Esophagus (tissue), 2 donors: ENCODE results near the gene RAB33A. TPM values are rescaled to one million over a fixed set of nuclear protein-coding genes. Genes with fewer than 3 reads are reported as not detected.

Experiments used
- H3K27ac ChIP-seq, 2 donors: one replicate each; pipeline ENCODE4 v1.5.1; 2013; ENCODE audit warnings: low read depth in 2 of 2, mild to moderate bottlenecking in 2 of 2, inconsistent platforms in 1 of 2, low read length in 1 of 2, moderate library complexity in 1 of 2
- H3K27me3 ChIP-seq, 2 donors: one replicate each; pipeline ENCODE4 v1.6.1; 2013; ENCODE audit warnings: low read length in 2 of 2, control low read depth in 1 of 2, mild to moderate bottlenecking in 1 of 2; ENCODE audit not compliant: insufficient read depth in 2 of 2, control insufficient read depth in 1 of 2
- H3K36me3 ChIP-seq, 2 donors: one replicate each; pipeline ENCODE4 v1.6.1; 2013; ENCODE audit warnings: low read length in 1 of 2; ENCODE audit not compliant: control insufficient read depth in 2 of 2, insufficient read depth in 2 of 2
- H3K4me1 ChIP-seq, 2 donors: one replicate each; pipeline ENCODE4 v1.6.1; 2013; ENCODE audit warnings: low read length in 1 of 2; ENCODE audit not compliant: control insufficient read depth in 2 of 2, insufficient read depth in 2 of 2
- H3K4me3 ChIP-seq, 2 donors: one replicate each; pipeline ENCODE4 v1.5.1; 2013; ENCODE audit warnings: low read length in 2 of 2, mild to moderate bottlenecking in 2 of 2, low read depth in 1 of 2, moderate library complexity in 1 of 2
- H3K9me3 ChIP-seq, 2 donors: one replicate each; pipeline ENCODE4 v1.6.1; 2013; ENCODE audit warnings: mild to moderate bottlenecking in 2 of 2, low read depth in 1 of 2, low read length in 1 of 2, moderate library complexity in 1 of 2; ENCODE audit not compliant: control insufficient read depth in 2 of 2, insufficient read depth in 1 of 2
- WGBS, 2 donors: extraction: QIAGEN DNeasy Blood & Tissue Kit; methylation state at CpG; one replicate each; pipeline ENCODE4 v1.1.7; 2013; 5-methylcytosine and 5-hydroxymethylcytosine counted together
- polyA plus RNA-seq, 2 donors: library from polyadenylated mRNA; stranded (reverse); fragments of 200-250 nt; gene quantifications; one replicate each; pipeline ENCODE4 v1.2.3, GENCODE V29; 2013
- donor health status: healthy with polysubstance abuse.
- donor health status: Bipolar disorder and iron deficiency.

The RAB33A gene
- polyA plus RNA-seq, result under 1 TPM in 1 of 2 donors, not detected in 1; 0.46 TPM

DNA sequence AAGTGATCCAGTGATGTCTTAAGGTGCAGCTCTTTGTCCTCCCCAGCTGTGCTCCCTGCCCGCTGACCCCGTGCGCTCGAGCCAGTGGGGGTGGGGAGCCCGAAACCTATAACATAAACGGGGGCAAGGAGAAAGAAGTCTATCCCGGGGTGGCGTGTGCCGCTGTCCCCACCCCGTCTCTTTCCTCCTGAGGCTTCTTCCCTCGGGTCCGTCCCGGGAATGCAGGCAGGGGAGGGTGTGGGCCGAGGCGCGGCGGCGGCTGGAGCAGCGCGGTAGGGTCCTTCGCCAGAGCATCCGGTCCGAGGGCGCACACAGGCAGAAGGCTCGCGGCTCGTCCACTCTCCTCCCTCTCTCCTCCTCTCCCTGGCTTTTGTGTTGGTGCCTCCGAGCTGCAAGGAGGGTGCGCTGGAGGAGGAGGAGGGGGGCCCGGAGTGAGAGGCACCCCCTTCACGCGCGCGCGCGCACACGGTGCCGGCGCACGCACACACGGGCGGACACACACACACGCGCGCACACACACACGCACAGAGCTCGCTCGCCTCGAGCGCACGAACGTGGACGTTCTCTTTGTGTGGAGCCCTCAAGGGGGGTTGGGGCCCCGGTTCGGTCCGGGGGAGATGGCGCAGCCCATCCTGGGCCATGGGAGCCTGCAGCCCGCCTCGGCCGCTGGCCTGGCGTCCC is at the start of gene RAB33A:
Gene RAB33A (plus strand): TSS at position 517 of the 681 bp plus-strand sequence. CDS start 101 bp downstream, at position 618.
- Histone ChIP-seq H3K27ac (no peak within 1 kb of the TSS), H3K27me3 (no peaks in the 10 kb centered on the region), H3K36me3 (no peaks in the 10 kb centered on the region), H3K4me1 (peaks cover 0 to 5% of the 10 kb centered on the region in 2 donors), H3K9me3 (no peaks in the 10 kb centered on the region), H3K4me3 (peak within 1 kb of the TSS; percentile 24 to 48)
- WGBS, 2 donors, result 1 to 44% methylated on average over 44 to 61 of the region's 61 CpGs

- H3K27me3 ChIP-seq, result no peaks in the 10 kb centered on the region
- peak overlapping the region in 1 of 2 donors; percentile 77 for H3K27ac ChIP-seq
- H3K9me3 ChIP-seq, result no peaks in the 10 kb centered on the region
- H3K36me3 ChIP-seq, result peaks cover 0 to 8% of the 10 kb centered on the region in 2 donors
- WGBS, 2 donors, result 68 to 87% methylated on average over 4 of the region's 4 CpGs
- peaks cover 3 to 9% of the 10 kb centered on the region in 2 donors for H3K4me1 ChIP-seq
- no peak overlapping the region for H3K4me3 ChIP-seq
These were observed 47.2 kb upstream of the RAB33A start for GRCh38 chrX:130124577-130124976.

- no peak overlapping the region for H3K4me3 ChIP-seq
- H3K27ac ChIP-seq, result peak overlapping the region; percentile 73 to 77
- 30 to 47% methylated on average over 13 of the region's 13 CpGs for WGBS, 2 donors
- peaks cover 0 to 11% of the 10 kb centered on the region in 2 donors for H3K36me3 ChIP-seq
- H3K9me3 ChIP-seq, result no peaks in the 10 kb centered on the region
- no peaks in the 10 kb centered on the region for H3K27me3 ChIP-seq
- H3K4me1 ChIP-seq, result peaks cover 2 to 9% of the 10 kb centered on the region in 2 donors
These were observed 46.5 kb upstream of the RAB33A start for GRCh38 chrX:130125091-130125874.

- Histone ChIP-seq H3K36me3 (peaks cover 2 to 10% of the 10 kb centered on the region in 2 donors), H3K4me3 (no peak overlapping the region), H3K9me3 (no peaks in the 10 kb centered on the region), H3K4me1 (peaks cover 0 to under 1% of the 10 kb centered on the region in 2 donors), H3K27me3 (no peaks in the 10 kb centered on the region), H3K27ac (no peak overlapping the region)
- 83 to 94% methylated on average over 5 of the region's 5 CpGs for WGBS, 2 donors
These were observed 40.8 kb upstream of the RAB33A start for GRCh38 chrX:130130990-130131389.

- H3K27me3 ChIP-seq, result no peaks in the 10 kb centered on the region
- H3K36me3 ChIP-seq, result peaks cover 2 to 7% of the 10 kb centered on the region in 2 donors
- no peaks in the 10 kb centered on the region for H3K4me1 ChIP-seq
- H3K4me3 ChIP-seq, result no peak overlapping the region
- WGBS, 2 donors, result 75 to 81% methylated on average over 5 of the region's 5 CpGs
- no peak overlapping the region for H3K27ac ChIP-seq
- no peaks in the 10 kb centered on the region for H3K9me3 ChIP-seq
These were observed 35.3 kb upstream of the RAB33A start for GRCh38 chrX:130136496-130136895.

DNA sequence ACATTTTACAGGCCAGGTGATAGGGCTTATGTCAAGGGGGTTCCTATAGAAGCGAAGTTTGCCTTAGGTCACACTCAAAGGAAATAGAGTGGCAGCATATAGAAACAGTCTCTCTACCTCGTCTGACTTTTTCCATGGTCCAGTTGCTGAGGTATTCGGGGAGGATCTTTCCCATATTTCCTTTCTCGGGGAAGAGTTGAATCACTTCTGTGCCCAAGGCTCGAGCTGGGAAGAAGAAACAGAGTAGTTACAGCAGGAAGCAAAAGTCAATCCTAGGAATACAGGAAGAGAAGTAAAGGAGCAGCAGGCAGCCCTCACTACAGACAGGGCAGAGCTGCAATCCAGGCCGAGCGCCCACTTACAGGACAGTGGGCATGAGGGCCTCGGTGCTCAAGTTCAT is 34.8 kb upstream of the RAB33A start:
- Histone ChIP-seq H3K4me3 (no peak overlapping the region), H3K9me3 (no peaks in the 10 kb centered on the region), H3K27me3 (no peaks in the 10 kb centered on the region), H3K27ac (no peak overlapping the region), H3K36me3 (peaks cover 2 to 7% of the 10 kb centered on the region in 2 donors), H3K4me1 (no peaks in the 10 kb centered on the region)
- WGBS, 2 donors, result 84 to 88% methylated on average over 8 of the region's 8 CpGs

DNA sequence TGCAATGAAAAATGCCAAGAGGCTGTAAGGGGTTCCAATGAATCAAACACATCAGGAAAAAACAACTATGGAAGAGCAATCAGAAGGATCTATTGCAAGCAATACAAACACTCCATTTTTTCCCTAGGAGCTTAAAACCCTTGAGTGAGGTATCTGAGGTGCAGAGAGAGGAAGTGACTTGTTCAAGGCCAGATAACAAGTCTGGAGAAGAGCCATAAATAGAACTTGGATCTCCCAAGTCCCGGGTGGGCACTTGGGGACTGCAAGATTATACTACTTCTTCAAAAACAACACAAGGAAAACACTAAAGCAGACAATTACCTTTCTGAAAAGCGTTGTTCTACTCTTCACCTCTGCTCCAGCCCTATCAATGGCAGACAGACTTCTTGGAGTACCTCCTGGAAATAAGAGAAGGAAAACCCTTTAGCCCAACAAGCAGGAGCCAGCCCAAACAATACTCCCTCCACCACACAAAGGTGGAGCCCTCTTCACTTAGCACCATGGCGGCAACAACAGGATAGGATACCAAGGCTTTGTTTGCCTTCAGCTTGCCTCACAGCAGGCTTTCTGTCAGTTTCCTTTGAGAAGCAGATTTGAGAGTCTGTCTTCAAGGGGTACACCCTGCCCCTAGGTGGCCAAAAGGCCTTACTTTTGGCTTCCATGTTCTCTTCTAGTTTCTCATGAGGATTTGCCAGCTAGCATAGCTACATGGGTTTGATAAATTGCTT is 32.1 kb upstream of the RAB33A start:
- Histone ChIP-seq H3K36me3 (peaks cover 0 to 7% of the 10 kb centered on the region in 2 donors), H3K9me3 (no peaks in the 10 kb centered on the region), H3K4me1 (no peaks in the 10 kb centered on the region), H3K4me3 (no peak overlapping the region), H3K27me3 (no peaks in the 10 kb centered on the region), H3K27ac (no peak overlapping the region)
- 54 to 66% methylated on average over 3 of the region's 3 CpGs for WGBS, 2 donors

GRCh38 chrX:130144509-130144908 is 27.3 kb upstream of the RAB33A start:
- Histone ChIP-seq H3K27ac (no peak overlapping the region), H3K4me1 (no peaks in the 10 kb centered on the region), H3K27me3 (no peaks in the 10 kb centered on the region), H3K9me3 (no peaks in the 10 kb centered on the region), H3K36me3 (peaks cover 0 to 6% of the 10 kb centered on the region in 2 donors), H3K4me3 (no peak overlapping the region)
- 83 to 93% methylated on average over 3 of the region's 3 CpGs for WGBS, 2 donors

DNA sequence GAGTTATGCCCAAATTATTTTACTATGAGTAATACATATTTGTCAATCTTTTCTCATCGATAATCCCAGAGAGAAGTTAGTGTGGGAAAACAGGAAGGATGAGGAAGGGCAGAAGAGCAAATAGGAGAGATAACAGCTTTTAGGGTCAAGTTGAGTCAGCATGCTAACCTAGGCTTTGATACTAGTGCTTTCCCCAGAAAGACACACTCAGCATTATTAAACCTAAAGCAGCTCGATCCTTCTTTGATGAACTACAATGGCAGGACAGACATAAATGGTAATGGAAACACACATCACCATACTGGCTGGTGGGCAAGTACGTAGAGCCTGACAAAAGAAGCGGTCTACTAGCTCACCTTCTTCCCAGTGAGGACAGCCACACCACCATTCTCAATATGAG is 26.6 kb upstream of the RAB33A start:
- no peaks in the 10 kb centered on the region for H3K27me3 ChIP-seq
- H3K4me3 ChIP-seq, result no peak overlapping the region
- H3K9me3 ChIP-seq, result no peaks in the 10 kb centered on the region
- no peak overlapping the region for H3K27ac ChIP-seq
- H3K36me3 ChIP-seq, result peaks cover 0 to 5% of the 10 kb centered on the region in 2 donors
- no peaks in the 10 kb centered on the region for H3K4me1 ChIP-seq
- WGBS, 2 donors, result 85 to 87% methylated on average over 4 of the region's 4 CpGs
